Measurements from ENCODE around the gene IL10RA. TPM values are rescaled to one million over a fixed set of nuclear protein-coding genes. Genes with fewer than 3 reads are reported as not detected.

The IL10RA gene
- polyA plus RNA-seq (2013, experiment 1 of 2): 1.7 TPM
- polyA plus RNA-seq (2013, experiment 2 of 2): 0.76 TPM

- no peaks in the 10 kb centered on the region for H3K36me3 ChIP-seq (ENCODE audit: control insufficient read depth, insufficient read depth, low read length)
- H3K4me3 ChIP-seq (ENCODE audit: extremely low read depth, insufficient read depth, low read length, poor library complexity, severe bottlenecking): peak within 1 kb of the TSS; percentile 40
- 1 to 3% methylated on average over 49 to 53 of the region's 71 CpGs for WGBS, 2 experiments (ENCODE audit: insufficient coverage in 2 of 2)
- peaks cover 18% of the 10 kb centered on the region for H3K4me1 ChIP-seq (ENCODE audit: control insufficient read depth, insufficient read depth, low read length, poor library complexity, severe bottlenecking)
- H3K27ac ChIP-seq (ENCODE audit: low read depth, low read length, severe bottlenecking): no peak within 1 kb of the TSS
- no peaks in the 10 kb centered on the region for H3K9me3 ChIP-seq (ENCODE audit: control insufficient read depth, low read length)
Observed at GRCh38 chr11:117985953-117986887, at the start of gene IL10RA. Gene IL10RA (plus strand): TSS chr11:117986394. CDS start chr11:117986468, 74 bp downstream.

- H3K9me3 ChIP-seq (ENCODE audit: control insufficient read depth, low read length): no peaks in the 10 kb centered on the region
- WGBS, 2 experiments (ENCODE audit: insufficient coverage in 2 of 2): 72 to 83% methylated on average over 2 of the region's 6 CpGs
- H3K4me3 ChIP-seq (ENCODE audit: extremely low read depth, insufficient read depth, low read length, poor library complexity, severe bottlenecking): no peak overlapping the region
- H3K36me3 ChIP-seq (ENCODE audit: control insufficient read depth, insufficient read depth, low read length): no peaks in the 10 kb centered on the region
- H3K27ac ChIP-seq (ENCODE audit: low read depth, low read length, severe bottlenecking): no peak overlapping the region
- H3K4me1 ChIP-seq (ENCODE audit: control insufficient read depth, insufficient read depth, low read length, poor library complexity, severe bottlenecking): no peaks in the 10 kb centered on the region
Observed at GRCh38 chr11:117936973-117937372, 49.2 kb upstream of the IL10RA start.

- no peaks in the 10 kb centered on the region for H3K36me3 ChIP-seq (ENCODE audit: control insufficient read depth, insufficient read depth, low read length)
- H3K9me3 ChIP-seq (ENCODE audit: control insufficient read depth, low read length): no peaks in the 10 kb centered on the region
- H3K4me1 ChIP-seq (ENCODE audit: control insufficient read depth, insufficient read depth, low read length, poor library complexity, severe bottlenecking): no peaks in the 10 kb centered on the region
- 91 to 99% methylated on average over 7 of the region's 8 CpGs for WGBS, 2 experiments (ENCODE audit: insufficient coverage in 2 of 2)
- H3K4me3 ChIP-seq (ENCODE audit: extremely low read depth, insufficient read depth, low read length, poor library complexity, severe bottlenecking): no peak overlapping the region
- no peak overlapping the region for H3K27ac ChIP-seq (ENCODE audit: low read depth, low read length, severe bottlenecking)
Observed at GRCh38 chr11:117940736-117941135, 45.5 kb upstream of the IL10RA start.

DNA sequence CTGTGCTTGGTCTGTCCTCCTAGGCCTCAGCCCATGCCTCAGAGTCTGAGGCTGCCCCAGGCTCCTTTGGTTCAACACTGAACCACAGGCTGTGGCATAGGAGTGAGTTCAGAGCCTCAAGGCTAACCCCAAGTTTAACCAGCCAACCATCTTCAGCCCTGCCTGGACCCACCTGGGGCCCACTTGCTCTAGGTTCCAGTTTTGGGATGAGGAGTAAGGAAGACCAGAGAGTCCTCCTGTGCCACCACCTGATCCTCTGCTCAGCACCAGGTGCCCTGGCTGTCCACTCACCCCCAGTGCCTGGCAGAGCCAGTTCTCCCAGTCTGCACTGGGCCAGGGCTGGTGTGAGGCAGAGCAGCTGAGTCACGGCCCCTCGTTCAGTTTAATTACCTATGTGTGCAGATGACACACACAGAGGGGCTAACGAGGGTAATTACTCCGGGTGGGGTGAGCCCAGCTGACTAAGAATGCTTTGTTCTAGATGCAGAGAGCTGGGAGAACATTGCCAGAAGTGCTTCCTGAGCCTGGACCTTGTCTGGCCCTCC is 45.0 kb upstream of the IL10RA start:
- Histone ChIP-seq H3K27ac (ENCODE audit: low read depth, low read length, severe bottlenecking) (no peak overlapping the region), H3K9me3 (ENCODE audit: control insufficient read depth, low read length) (no peaks in the 10 kb centered on the region), H3K4me1 (ENCODE audit: control insufficient read depth, insufficient read depth, low read length, poor library complexity, severe bottlenecking) (no peaks in the 10 kb centered on the region), H3K36me3 (ENCODE audit: control insufficient read depth, insufficient read depth, low read length) (no peaks in the 10 kb centered on the region), H3K4me3 (ENCODE audit: extremely low read depth, insufficient read depth, low read length, poor library complexity, severe bottlenecking) (no peak overlapping the region)
- 82% methylated on average over 4 of the region's 4 CpGs; no CpG with 5 or more reads in 1 of the 2 experiments for WGBS, 2 experiments (ENCODE audit: insufficient coverage in 2 of 2)

DNA sequence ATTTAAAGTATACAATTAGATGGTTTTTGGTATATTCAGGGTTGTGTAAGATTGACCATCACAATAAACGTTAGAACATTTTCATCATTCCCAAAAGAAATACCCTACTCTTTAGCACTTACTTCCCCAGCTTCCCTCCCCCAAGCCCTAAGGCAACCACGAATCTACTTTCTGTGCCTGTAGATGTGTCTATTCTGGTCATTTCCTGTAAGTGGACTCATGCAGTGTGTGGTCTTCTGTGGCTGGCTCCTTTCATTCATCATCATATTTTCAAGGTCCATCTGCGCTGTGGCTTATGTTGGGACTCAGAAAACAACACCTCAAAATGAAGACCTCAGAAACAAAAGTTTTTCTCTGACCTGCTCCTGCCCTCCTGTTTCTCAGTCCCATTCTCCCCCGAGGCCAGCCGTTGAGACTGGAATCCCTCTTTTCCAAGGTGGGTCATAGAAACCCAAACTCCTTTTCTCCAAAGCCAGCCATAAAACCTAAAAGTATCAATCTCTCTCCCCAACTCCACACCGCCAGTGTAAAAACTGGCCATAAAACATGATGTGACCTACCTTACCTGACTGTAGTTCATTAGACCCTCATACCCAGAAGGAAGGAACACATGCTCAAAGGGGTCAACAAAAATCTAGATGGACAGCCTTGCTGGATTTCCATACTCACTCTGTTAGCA is 44.1 kb upstream of the IL10RA start:
- 94 to 96% methylated on average over 3 to 4 of the region's 6 CpGs for WGBS, 2 experiments (ENCODE audit: insufficient coverage in 2 of 2)

DNA sequence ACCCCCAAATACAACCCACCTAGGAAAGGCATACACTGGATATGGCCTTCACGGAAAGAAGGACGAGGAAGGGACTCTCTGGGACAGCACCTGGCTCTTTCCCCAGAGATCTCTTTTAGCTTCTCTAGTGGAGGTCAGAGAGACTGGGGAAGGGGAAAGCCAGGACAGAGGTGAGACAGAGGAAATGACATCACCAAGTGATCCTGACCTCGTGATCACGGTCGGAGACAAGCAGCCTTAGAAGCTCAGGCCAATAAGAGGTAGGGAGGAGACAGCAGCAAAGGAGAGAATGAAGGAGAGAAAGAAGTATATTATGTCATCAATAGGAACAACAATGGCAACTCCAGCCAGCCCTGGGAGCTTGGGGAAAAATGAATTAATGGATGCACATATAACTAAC is 41.6 kb upstream of the IL10RA start:
- Histone ChIP-seq H3K4me3 (ENCODE audit: extremely low read depth, insufficient read depth, low read length, poor library complexity, severe bottlenecking) (no peak overlapping the region), H3K27ac (ENCODE audit: low read depth, low read length, severe bottlenecking) (no peak overlapping the region), H3K36me3 (ENCODE audit: control insufficient read depth, insufficient read depth, low read length) (no peaks in the 10 kb centered on the region), H3K4me1 (ENCODE audit: control insufficient read depth, insufficient read depth, low read length, poor library complexity, severe bottlenecking) (peaks cover 3% of the 10 kb centered on the region), H3K9me3 (ENCODE audit: control insufficient read depth, low read length) (no peaks in the 10 kb centered on the region)
- 90 to 91% methylated on average over 4 to 5 of the region's 5 CpGs for WGBS, 2 experiments (ENCODE audit: insufficient coverage in 2 of 2)

More for the DNA sequence above, 44.1 kb upstream of the IL10RA start:
- H3K4me1 ChIP-seq (ENCODE audit: control insufficient read depth, insufficient read depth, low read length, poor library complexity, severe bottlenecking): peaks cover 3% of the 10 kb centered on the region
- no peak overlapping the region for H3K27ac ChIP-seq (ENCODE audit: low read depth, low read length, severe bottlenecking)
- H3K4me3 ChIP-seq (ENCODE audit: extremely low read depth, insufficient read depth, low read length, poor library complexity, severe bottlenecking): no peak overlapping the region
- no peaks in the 10 kb centered on the region for H3K9me3 ChIP-seq (ENCODE audit: control insufficient read depth, low read length)
- no peaks in the 10 kb centered on the region for H3K36me3 ChIP-seq (ENCODE audit: control insufficient read depth, insufficient read depth, low read length)

GRCh38 chr11:117945047-117945810 is 41.0 kb upstream of the IL10RA start:
- H3K9me3 ChIP-seq (ENCODE audit: control insufficient read depth, low read length): no peaks in the 10 kb centered on the region
- H3K27ac ChIP-seq (ENCODE audit: low read depth, low read length, severe bottlenecking): no peak overlapping the region
- H3K4me3 ChIP-seq (ENCODE audit: extremely low read depth, insufficient read depth, low read length, poor library complexity, severe bottlenecking): no peak overlapping the region
- peaks cover 3% of the 10 kb centered on the region for H3K4me1 ChIP-seq (ENCODE audit: control insufficient read depth, insufficient read depth, low read length, poor library complexity, severe bottlenecking)
- WGBS, 2 experiments (ENCODE audit: insufficient coverage in 2 of 2): 79 to 100% methylated on average over 1 to 5 of the region's 7 CpGs
- H3K36me3 ChIP-seq (ENCODE audit: control insufficient read depth, insufficient read depth, low read length): no peaks in the 10 kb centered on the region

DNA sequence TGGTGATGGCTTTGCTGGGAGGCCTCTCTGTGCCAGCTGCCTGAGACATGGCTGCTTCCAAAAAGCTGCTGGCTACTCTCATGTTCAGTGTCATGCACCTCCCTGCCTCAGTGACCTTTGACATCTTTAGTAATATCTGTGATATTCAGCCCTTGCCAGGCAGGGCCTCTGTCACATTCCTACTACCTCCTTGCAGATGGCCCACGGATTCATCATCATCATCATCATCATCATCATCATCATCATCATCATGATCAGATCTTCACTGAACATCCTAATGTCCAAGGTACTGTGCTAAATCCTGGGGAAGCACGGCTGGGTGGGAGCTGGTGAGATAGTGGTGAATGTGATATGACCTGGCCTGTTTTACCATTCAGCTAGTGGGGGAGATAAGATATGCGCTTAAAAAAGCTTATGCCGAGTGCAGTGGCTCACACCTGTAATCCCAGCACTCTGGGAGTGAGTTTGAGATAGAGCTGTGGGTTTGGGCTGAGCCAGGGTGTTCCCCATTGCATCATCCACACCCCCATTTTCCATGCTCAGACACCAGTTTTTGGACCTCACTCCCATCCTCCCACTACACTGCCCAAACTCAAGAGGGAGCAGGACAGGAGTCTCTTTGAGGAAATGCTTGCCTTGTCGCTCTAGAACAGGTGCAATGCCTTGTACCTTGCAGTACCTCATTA is 39.9 kb upstream of the IL10RA start:
- H3K4me1 ChIP-seq (ENCODE audit: control insufficient read depth, insufficient read depth, low read length, poor library complexity, severe bottlenecking): peaks cover 3% of the 10 kb centered on the region
- no peak overlapping the region for H3K27ac ChIP-seq (ENCODE audit: low read depth, low read length, severe bottlenecking)
- 72 to 80% methylated on average over 1 to 2 of the region's 5 CpGs for WGBS, 2 experiments (ENCODE audit: insufficient coverage in 2 of 2)
- no peak overlapping the region for H3K4me3 ChIP-seq (ENCODE audit: extremely low read depth, insufficient read depth, low read length, poor library complexity, severe bottlenecking)
- H3K9me3 ChIP-seq (ENCODE audit: control insufficient read depth, low read length): no peaks in the 10 kb centered on the region
- H3K36me3 ChIP-seq (ENCODE audit: control insufficient read depth, insufficient read depth, low read length): no peaks in the 10 kb centered on the region

DNA sequence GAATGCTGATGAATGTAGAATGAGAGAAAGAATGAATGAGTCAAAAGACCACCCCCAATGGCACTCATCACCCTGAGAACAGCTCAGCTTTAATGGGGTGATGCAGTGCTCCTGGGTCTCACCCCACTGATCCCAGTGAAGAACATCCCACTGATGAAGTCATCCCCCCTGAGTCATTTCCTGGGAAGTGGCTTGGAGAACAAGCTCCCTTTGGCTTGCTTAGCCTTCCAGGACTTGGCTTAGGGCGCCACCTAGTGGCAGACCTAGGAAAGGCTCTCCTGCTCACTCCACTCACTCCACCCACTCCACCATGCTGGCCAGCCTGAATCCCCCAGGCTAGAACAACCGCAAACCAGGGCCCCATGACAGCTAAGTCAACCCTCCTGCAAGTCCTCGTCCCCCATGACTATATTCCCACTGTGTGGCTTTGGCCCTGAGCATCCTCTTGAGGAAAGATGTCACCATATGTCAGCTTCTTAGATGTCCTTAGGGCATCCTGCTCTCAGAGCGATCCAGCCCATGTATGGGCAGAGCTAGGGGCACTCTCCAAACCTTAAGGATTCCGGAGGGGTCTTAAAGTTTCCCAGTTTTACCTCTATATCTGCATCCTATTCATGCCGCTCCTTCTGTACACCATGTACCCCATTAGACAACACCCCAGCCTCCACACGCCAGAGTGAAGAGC is 39.2 kb upstream of the IL10RA start:
- H3K4me3 ChIP-seq (ENCODE audit: extremely low read depth, insufficient read depth, low read length, poor library complexity, severe bottlenecking): no peak overlapping the region
- H3K9me3 ChIP-seq (ENCODE audit: control insufficient read depth, low read length): no peaks in the 10 kb centered on the region
- H3K4me1 ChIP-seq (ENCODE audit: control insufficient read depth, insufficient read depth, low read length, poor library complexity, severe bottlenecking): peaks cover 3% of the 10 kb centered on the region
- WGBS, 2 experiments (ENCODE audit: insufficient coverage in 2 of 2): 38 to 44% methylated on average over 5 to 6 of the region's 7 CpGs
- no peak overlapping the region for H3K27ac ChIP-seq (ENCODE audit: low read depth, low read length, severe bottlenecking)
- H3K36me3 ChIP-seq (ENCODE audit: control insufficient read depth, insufficient read depth, low read length): no peaks in the 10 kb centered on the region

All from mesodermal cell (in vitro differentiated cells).